GM23338 (cell line): ENCODE results near the gene MYOC. TPM values are rescaled to one million over a fixed set of nuclear protein-coding genes. Genes with fewer than 3 reads are reported as not detected.

Source experiments
- polyA plus RNA-seq: library from polyadenylated mRNA; unstranded; fragments of >200 nt; fragmentation: Nextera tagmentation; extraction: Ambion mirVana; gene quantifications from 2 replicates; pipeline ENCODE4 v1.2.1, GENCODE V29; 2016
- total RNA-seq: library from RNA; depleted of rRNA; stranded (reverse); fragments of >200 nt; shearing (Covaris generic); gene quantifications from 2 replicates; pipeline ENCODE4 v1.2.3, GENCODE V29; 2014; rRNA removed

Gene MYOC
- total and polyA plus RNA-seq, 2 experiments from 2014 or later = not detected

Other genes with a start within 250 kb of the MYOC start
- gene PRRC2C, start 167.2 kb downstream of the MYOC start, total RNA-seq = 164 and 186 TPM in 2 replicates
- gene PRRC2C, start 167.2 kb downstream of the MYOC start, polyA plus RNA-seq = 327 and 368 TPM in 2 replicates
- gene MYOCOS, start 30.4 kb downstream of the MYOC start, total RNA-seq = not detected in 2 replicates
- gene MYOCOS, start 30.4 kb downstream of the MYOC start, polyA plus RNA-seq = not detected in 2 replicates
- 7.3 and 9.0 TPM in 2 replicates for gene VAMP4, start 89.4 kb upstream of the MYOC start, total RNA-seq
- gene VAMP4, start 89.4 kb upstream of the MYOC start, polyA plus RNA-seq = 7.4 and 7.7 TPM in 2 replicates
- gene METTL13, start 129.0 kb upstream of the MYOC start, total RNA-seq = 43.8 and 45.4 TPM in 2 replicates
- gene METTL13, start 129.0 kb upstream of the MYOC start, polyA plus RNA-seq = 19.2 and 21.0 TPM in 2 replicates
- gene DNM3, start 188.8 kb upstream of the MYOC start, total RNA-seq = 4.6 and 12.2 TPM in 2 replicates
- gene DNM3, start 188.8 kb upstream of the MYOC start, polyA plus RNA-seq = 4.2 and 5.2 TPM in 2 replicates